Bladder microvascular endothelial cell (primary cell): ENCODE results near the gene IGFL4. TPM values are rescaled to one million over a fixed set of nuclear protein-coding genes. Genes with fewer than 3 reads are reported as not detected.

Source experiments
- total RNA-seq: library from RNA; depleted of rRNA; stranded (reverse); fragments of >200 nt; gene quantifications from 2 replicates; pipeline ENCODE4 v1.2.3, GENCODE V29; 2014

Gene IGFL4
- total RNA-seq = not detected in 2 replicates

GRCh38 chr19:46040952-46041500 is at the start of gene IGFL4:
Gene IGFL4, minus strand, starts transcription at chr19:46041002. Its CDS starts 40 bp downstream, at chr19:46040962.

GRCh38 chr19:46022431-46023310 is 18.1 kb downstream of the IGFL4 start, which contains the start of gene PGLYRP1:
Gene PGLYRP1, minus strand, starts transcription at chr19:46023053. Its CDS starts 32 bp downstream, at chr19:46023021.

GRCh38 chr19:45994998-45995714 is 45.6 kb downstream of the IGFL4 start, which contains the start of gene CCDC61:
Gene CCDC61, plus strand, starts transcription at chr19:45995467. Its CDS starts 7,552 bp downstream, at chr19:46003019.

Other genes starting within 250 kb of the IGFL4 start
- 16.4 and 40.8 TPM in 2 replicates for gene DMWD, start 248.2 kb downstream of the IGFL4 start, total RNA-seq
- 0.13 and 0.16 TPM in 2 replicates for gene RSPH6A, start 225.7 kb downstream of the IGFL4 start, total RNA-seq
- gene SYMPK, start 177.9 kb downstream of the IGFL4 start, total RNA-seq = 27.4 and 63.5 TPM in 2 replicates
- gene FOXA3, start 176.7 kb downstream of the IGFL4 start, total RNA-seq = 0.13 TPM in 1 of 2 replicates, not detected in the other
- 14.1 and 20.5 TPM in 2 replicates for gene IRF2BP1, start 154.9 kb downstream of the IGFL4 start, total RNA-seq
- 0.49 and 1.1 TPM in 2 replicates for gene MYPOP, start 138.4 kb downstream of the IGFL4 start, total RNA-seq
- not detected in 2 replicates for gene NANOS2, start 126.2 kb downstream of the IGFL4 start, total RNA-seq
- 4.7 and 12.7 TPM in 2 replicates for gene NOVA2, start 67.1 kb downstream of the IGFL4 start, total RNA-seq
- 7.1 and 8.2 TPM in 2 replicates for gene CCDC61, start 45.5 kb downstream of the IGFL4 start, total RNA-seq
- gene PGLYRP1, start 17.9 kb downstream of the IGFL4 start, total RNA-seq = not detected in 2 replicates
- 0.19 TPM in 1 of 2 replicates, not detected in the other for gene IGFL3, start 83.7 kb upstream of the IGFL4 start, total RNA-seq
- gene IGFL2, start 107.2 kb upstream of the IGFL4 start, total RNA-seq = not detected in 2 replicates
- gene IGFL1, start 188.7 kb upstream of the IGFL4 start, total RNA-seq = not detected in 2 replicates